Measurements from ENCODE around the gene EXOC6B.

EXOC6B gene

DNA sequence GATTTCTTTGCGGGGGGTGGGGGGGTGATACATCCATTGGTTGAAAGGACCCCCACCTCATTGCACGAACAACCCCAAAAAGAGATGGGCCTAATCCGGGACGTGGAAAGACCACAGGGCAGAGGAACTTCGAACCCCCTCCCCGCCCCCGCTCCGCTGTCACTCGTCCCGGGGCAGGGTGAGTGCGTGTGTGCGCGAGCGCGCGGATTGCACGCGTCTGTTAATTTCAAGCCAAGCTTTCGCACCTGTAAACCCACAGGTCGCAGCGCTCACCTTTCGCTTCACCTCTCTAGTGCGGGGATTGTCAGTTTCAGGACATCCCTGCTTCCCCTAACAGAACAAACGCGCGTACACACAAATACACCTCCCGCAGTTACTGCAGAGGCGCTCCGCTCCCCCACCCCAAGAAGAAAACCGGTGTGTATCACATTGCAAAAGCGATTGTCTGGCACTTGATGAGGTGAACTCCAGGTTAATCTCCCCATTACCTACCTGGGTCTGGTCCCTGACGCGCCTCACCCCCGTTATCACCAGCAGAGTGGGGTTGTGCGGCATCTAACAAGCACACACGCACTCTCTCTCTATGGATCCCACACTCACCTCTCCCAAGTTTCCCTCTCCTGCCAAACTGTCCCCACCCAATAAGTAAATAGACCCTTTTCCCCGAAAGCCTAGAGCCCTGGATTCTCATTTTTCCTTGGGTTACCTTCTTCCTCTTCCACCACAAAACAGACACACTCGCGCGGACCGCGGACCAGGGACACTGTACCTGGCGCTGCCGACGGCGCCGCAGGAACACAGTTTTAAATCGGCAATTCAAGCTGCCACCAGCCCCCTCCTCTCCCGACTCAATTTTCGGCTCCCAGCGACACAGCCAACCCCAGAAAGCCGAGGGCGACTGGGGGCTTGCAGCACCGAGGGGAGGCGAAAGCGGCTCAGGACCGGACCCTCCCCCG, 679.2 kb downstream of the EXOC6B start:
- TF ChIP-seq EGR1 (IDR thresholded peaks at IDR 0.05) (no peak), NFIC (IDR thresholded peaks at IDR 0.05) (no peak), TEAD4 (IDR thresholded peaks at IDR 0.05) (no peak)

DNA sequence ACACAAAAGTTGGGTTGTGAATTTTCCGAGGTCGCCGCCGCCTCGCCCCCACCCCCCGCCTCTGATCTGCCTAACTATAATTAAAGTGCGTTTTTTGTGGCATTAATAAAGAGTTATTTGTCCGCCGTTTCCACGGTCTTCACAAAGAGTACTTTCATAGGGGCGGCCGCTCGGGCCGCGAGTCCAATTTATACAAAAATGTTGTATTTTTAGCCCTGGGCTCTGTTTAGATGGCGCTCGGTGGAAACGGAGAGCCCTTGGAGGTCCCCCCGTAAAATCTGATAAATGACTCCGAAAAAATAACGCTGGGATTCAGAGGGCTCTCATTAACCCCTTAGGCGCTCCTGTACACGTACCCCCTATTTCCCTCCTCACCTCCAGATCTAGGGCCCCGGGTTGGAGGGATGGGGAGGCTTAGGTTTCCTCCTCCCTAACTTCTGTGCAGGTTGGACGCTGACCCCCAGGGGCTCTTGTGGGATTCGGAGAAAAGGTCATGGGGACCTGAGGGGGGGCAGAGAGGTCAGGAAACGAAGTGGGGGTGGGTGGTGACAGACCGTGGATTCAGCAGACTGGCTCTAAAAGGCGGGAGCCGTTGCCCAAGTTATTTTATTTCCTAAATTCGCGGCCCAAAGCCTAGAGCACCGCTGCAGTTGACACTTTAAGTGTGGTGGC, 680.0 kb downstream of the EXOC6B start:
- TF ChIP-seq YY1 (IDR thresholded peaks at IDR 0.05; ENCODE audit: low read depth), result no peak
- TF ChIP-seq TCF12 (IDR thresholded peaks at IDR 0.05; ENCODE audit: low read depth), result no peak
- no peak for TF ChIP-seq TEAD4 (IDR thresholded peaks at IDR 0.05)
- no peak for TF ChIP-seq FOXM1 (IDR thresholded peaks at IDR 0.05; ENCODE audit: borderline replicate concordance, low read depth)
- no peak for TF ChIP-seq EP300 (IDR thresholded peaks at IDR 0.05; ENCODE audit: borderline replicate concordance)
- no peak for TF ChIP-seq RAD21 (IDR thresholded peaks at IDR 0.05; ENCODE audit: low read depth)
- TF ChIP-seq, protein P1, sequence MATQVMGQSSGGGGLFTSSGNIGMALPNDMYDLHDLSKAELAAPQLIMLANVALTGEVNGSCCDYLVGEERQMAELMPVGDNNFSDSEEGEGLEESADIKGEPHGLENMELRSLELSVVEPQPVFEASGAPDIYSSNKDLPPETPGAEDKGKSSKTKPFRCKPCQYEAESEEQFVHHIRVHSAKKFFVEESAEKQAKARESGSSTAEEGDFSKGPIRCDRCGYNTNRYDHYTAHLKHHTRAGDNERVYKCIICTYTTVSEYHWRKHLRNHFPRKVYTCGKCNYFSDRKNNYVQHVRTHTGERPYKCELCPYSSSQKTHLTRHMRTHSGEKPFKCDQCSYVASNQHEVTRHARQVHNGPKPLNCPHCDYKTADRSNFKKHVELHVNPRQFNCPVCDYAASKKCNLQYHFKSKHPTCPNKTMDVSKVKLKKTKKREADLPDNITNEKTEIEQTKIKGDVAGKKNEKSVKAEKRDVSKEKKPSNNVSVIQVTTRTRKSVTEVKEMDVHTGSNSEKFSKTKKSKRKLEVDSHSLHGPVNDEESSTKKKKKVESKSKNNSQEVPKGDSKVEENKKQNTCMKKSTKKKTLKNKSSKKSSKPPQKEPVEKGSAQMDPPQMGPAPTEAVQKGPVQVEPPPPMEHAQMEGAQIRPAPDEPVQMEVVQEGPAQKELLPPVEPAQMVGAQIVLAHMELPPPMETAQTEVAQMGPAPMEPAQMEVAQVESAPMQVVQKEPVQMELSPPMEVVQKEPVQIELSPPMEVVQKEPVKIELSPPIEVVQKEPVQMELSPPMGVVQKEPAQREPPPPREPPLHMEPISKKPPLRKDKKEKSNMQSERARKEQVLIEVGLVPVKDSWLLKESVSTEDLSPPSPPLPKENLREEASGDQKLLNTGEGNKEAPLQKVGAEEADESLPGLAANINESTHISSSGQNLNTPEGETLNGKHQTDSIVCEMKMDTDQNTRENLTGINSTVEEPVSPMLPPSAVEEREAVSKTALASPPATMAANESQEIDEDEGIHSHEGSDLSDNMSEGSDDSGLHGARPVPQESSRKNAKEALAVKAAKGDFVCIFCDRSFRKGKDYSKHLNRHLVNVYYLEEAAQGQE (IDR thresholded peaks at IDR 0.05; ENCODE audit: low read depth), result no peak
- no peak for TF ChIP-seq NFIC (IDR thresholded peaks at IDR 0.05)
- TF ChIP-seq EGR1 (IDR thresholded peaks at IDR 0.05), result no peak
- no peak for TF ChIP-seq ZBTB7A (IDR thresholded peaks at IDR 0.05; ENCODE audit: low read depth)
- no peak for TF ChIP-seq TAF1 (IDR thresholded peaks at IDR 0.05; ENCODE audit: low read depth)
- TF ChIP-seq CEBPB (IDR thresholded peaks at IDR 0.05), result no peak
- no peak for TF ChIP-seq CREB1 (IDR thresholded peaks at IDR 0.05; ENCODE audit: low read depth)
- TF ChIP-seq, protein P2, sequence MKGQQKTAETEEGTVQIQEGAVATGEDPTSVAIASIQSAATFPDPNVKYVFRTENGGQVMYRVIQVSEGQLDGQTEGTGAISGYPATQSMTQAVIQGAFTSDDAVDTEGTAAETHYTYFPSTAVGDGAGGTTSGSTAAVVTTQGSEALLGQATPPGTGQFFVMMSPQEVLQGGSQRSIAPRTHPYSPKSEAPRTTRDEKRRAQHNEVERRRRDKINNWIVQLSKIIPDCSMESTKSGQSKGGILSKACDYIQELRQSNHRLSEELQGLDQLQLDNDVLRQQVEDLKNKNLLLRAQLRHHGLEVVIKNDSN (IDR thresholded peaks at IDR 0.05), result no peak
- TF ChIP-seq, protein P3, sequence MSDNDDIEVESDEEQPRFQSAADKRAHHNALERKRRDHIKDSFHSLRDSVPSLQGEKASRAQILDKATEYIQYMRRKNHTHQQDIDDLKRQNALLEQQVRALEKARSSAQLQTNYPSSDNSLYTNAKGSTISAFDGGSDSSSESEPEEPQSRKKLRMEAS (IDR thresholded peaks at IDR 0.05), result no peak

DNA sequence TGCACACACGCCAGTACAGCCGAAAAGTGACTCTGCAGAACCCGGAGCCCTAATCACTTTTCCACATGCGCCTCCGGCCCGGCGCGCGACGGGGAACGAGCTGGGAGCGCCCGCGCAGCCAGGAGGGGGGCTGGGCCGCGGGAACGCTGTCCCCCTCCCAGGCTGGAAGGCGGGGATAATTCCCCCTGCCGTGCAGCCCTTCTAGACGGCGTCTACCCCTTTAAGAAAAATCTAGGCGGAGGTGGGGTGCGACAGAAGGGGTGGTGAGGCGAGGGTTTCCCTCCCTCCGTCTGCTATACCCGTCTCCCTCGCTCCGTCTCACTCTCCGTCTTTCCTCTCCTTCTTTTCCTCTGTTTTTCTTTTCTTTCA, 680.6 kb downstream of the EXOC6B start:
- TF ChIP-seq YY1 (IDR thresholded peaks at IDR 0.05; ENCODE audit: low read depth) (no peak), ZBTB7A (IDR thresholded peaks at IDR 0.05; ENCODE audit: low read depth) (0 out of 2 replicates have a peak, but pooled peaks have one; percentile 32)
- TF ChIP-seq, protein P1 (IDR thresholded peaks at IDR 0.05; ENCODE audit: low read depth), result no peak
- TF ChIP-seq, protein P3 (IDR thresholded peaks at IDR 0.05), result peak; percentile 62; the same call in 1 of the 2 replicates

DNA sequence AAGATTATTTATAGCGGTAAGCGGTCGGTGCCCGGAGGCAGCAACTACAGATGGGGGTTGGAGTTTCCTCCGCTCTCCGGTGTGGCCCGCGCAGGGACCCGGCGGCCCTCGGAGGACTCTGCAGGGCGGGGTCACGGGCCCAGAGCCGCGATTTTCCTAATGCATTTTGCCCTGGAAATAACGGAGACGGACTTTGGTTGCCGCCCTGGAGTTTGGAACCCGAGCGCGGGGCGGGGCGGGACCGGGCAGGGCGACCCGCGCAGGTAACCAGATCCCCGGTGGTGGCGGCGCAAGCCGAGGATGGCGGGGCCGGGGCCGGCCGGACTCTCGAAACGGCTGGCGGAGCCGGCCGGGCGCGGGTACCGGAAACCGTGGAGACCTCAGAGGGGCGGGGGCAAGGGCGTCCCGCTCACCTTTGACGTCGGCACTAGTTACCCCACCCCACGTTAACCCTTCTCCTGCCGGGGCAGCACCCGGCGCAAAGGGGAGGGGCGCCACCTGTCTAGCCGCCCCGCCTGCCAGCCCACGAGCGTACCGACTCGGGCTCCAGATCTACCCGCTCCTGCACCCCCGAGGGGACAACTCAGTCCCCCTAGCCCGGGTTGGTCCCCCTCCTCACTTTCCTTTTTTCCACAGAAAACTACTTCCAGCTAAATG, 681.1 kb downstream of the EXOC6B start:
- TF ChIP-seq ZBTB7A (IDR thresholded peaks at IDR 0.05; ENCODE audit: low read depth) (peak; percentile 91), NFIC (IDR thresholded peaks at IDR 0.05) (no peak), CREB1 (IDR thresholded peaks at IDR 0.05; ENCODE audit: low read depth) (peak; percentile 59; the same call in 1 of the 2 replicates)

DNA sequence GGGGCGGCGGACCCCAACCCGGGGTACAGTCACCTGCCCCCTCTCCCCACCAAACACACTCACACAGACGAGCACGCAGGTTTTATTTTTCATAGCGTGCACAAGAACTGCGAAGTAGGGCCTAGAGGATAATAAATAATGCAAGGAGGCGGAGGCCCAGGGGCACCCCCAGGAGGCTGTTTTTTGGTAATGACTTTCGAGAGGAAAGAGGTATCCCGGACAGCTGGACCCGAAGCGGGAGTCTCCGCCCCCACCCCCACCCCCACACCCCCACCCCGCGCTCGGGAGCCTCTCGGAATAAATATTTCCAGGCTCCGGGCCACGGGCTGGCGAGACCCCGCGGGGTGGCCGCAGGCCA, 681.6 kb downstream of the EXOC6B start:
- TF ChIP-seq, protein P1 (IDR thresholded peaks at IDR 0.05; ENCODE audit: low read depth), result no peak
- TF ChIP-seq, protein P3 (IDR thresholded peaks at IDR 0.05), result no peak
- TF ChIP-seq EP300 (IDR thresholded peaks at IDR 0.05; ENCODE audit: borderline replicate concordance) (no peak), FOXM1 (IDR thresholded peaks at IDR 0.05; ENCODE audit: borderline replicate concordance, low read depth) (no peak), ZBTB7A (IDR thresholded peaks at IDR 0.05; ENCODE audit: low read depth) (no peak), EGR1 (IDR thresholded peaks at IDR 0.05) (no peak), TAF1 (IDR thresholded peaks at IDR 0.05; ENCODE audit: low read depth) (no peak), TCF12 (IDR thresholded peaks at IDR 0.05; ENCODE audit: low read depth) (no peak), NFIC (IDR thresholded peaks at IDR 0.05) (no peak), YY1 (IDR thresholded peaks at IDR 0.05; ENCODE audit: low read depth) (no peak), CREB1 (IDR thresholded peaks at IDR 0.05; ENCODE audit: low read depth) (no peak), RAD21 (IDR thresholded peaks at IDR 0.05; ENCODE audit: low read depth) (no peak), TEAD4 (IDR thresholded peaks at IDR 0.05) (no peak), CEBPB (IDR thresholded peaks at IDR 0.05) (no peak)
- TF ChIP-seq, protein P2 (IDR thresholded peaks at IDR 0.05), result no peak
